Choroid plexus epithelial cell (primary cell): ENCODE data around the gene PGAP2.
"Not testable (repeated sequence)": the region's sequence is repeated elsewhere in the genome, so short reads cannot be mapped to it uniquely, and the experiment has no call there.

Experiments used
- DNase-seq: peaks from one replicate; pipeline ENCODE4 v3.0.0-alpha.2; 2010; ENCODE audit warnings: low read depth
- H3K4me3 ChIP-seq: 2 replicates; pipeline ENCODE4 v1.5.1; 2011; ENCODE audit warnings: low read depth, mild to moderate bottlenecking, control low read depth, low read length, moderate library complexity
- TF ChIP-seq, protein P1 (sequence below): conservative IDR thresholded peaks from 2 replicates; pipeline ENCODE4 v1.5.1; 2011; ENCODE audit warnings: low read depth, mild to moderate bottlenecking, control low read depth, inconsistent platforms, low read length, moderate library complexity

PGAP2 gene

DNA sequence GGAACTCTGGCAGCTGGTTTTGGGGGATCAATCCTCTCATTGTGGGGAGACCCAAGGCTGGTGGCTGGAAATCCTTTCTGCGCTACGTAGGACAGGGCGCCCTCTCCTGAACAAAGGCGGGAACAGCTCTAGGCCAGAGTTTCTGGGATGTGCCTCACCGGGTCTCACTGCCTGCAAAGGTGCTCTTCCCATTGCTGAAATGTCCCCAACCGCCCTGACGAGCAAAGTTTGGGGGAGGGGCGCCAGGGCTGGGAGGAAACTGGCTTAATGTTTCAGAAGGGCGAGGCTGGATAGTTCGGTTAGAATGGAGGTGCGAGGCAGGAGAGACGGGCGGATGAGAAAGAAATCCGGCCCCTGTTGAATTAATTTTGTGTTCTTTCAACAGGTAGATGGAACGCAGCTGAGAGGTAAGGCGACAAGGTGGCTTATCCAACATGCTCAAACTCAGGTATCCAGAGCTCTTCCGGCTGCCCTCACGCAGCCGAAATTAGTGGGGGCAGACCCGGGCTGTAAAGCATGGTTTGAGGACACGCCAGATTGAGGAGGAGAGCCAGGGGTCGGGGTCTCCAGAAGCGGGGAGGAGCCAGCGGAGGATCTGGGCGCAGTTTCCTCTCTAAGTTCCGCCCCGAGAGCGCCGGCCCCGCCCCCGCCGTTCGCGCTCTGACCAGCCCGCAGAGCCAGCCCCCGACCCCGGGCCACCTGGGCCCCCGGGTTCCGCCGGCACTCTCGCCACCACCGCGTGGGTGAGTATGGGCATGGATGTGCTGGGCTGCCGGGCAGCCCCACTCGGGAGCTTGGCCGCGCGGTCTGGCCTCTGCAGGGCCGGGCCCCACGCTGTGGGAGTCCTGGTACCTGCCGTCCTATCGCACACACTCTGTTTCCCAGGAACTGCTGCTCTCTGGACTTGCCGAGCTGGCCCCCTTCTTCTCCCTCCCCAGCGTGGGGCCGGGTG lies at the start of gene PGAP2:
TSS of gene PGAP2 (plus strand) at position 652 of the 952 bp plus-strand sequence. CDS start 2,700 bp downstream, outside the sequence.
- DNase-seq, result peak; percentile 66
- peak within 1 kb of the TSS; percentile 85 for H3K4me3 ChIP-seq
- TF ChIP-seq, protein P1, sequence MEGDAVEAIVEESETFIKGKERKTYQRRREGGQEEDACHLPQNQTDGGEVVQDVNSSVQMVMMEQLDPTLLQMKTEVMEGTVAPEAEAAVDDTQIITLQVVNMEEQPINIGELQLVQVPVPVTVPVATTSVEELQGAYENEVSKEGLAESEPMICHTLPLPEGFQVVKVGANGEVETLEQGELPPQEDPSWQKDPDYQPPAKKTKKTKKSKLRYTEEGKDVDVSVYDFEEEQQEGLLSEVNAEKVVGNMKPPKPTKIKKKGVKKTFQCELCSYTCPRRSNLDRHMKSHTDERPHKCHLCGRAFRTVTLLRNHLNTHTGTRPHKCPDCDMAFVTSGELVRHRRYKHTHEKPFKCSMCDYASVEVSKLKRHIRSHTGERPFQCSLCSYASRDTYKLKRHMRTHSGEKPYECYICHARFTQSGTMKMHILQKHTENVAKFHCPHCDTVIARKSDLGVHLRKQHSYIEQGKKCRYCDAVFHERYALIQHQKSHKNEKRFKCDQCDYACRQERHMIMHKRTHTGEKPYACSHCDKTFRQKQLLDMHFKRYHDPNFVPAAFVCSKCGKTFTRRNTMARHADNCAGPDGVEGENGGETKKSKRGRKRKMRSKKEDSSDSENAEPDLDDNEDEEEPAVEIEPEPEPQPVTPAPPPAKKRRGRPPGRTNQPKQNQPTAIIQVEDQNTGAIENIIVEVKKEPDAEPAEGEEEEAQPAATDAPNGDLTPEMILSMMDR, result peak; percentile 88

DNA sequence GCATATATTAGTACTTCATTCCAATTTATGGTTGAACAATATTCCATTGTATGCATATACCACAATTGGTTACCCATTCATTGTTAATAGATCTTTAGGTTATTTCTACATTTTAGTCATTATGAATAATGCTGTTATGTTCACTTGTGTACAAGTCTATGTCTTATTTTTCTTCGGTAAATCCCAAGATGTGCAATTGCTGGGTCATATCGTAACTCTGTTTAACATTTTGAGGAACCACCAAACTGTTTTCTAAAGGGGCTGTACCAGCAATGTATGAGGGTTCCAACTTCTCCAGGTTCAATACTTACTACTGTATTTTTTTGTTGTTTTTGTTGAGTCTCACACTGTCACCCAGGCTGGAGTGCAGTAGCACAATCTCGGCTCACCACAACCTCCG lies 44.1 kb upstream of the PGAP2 start:
- TF ChIP-seq, protein P1, result no peak
- no peak for DNase-seq
- no peak overlapping the region for H3K4me3 ChIP-seq

DNA sequence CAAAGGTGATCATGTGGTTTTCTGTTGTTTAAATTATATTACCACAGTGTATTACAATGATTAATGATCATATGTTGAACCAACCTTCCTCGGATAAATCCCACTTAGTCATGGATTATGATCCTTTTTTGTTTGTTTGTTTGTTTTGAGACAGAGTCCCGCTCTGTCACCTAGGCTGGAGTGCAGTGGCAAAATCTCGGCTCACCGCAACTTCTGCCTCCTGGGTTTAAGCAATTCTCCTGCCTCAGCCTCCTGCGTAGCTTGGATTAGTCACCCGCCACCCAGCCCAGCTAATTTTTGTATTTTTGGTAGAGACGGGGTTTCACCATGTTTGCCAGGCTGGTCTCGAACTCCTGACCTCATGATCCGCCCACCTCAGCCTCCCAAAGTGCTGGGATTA lies 41.5 kb upstream of the PGAP2 start:
- not testable (repeated sequence) for H3K4me3 ChIP-seq, DNase-seq

DNA sequence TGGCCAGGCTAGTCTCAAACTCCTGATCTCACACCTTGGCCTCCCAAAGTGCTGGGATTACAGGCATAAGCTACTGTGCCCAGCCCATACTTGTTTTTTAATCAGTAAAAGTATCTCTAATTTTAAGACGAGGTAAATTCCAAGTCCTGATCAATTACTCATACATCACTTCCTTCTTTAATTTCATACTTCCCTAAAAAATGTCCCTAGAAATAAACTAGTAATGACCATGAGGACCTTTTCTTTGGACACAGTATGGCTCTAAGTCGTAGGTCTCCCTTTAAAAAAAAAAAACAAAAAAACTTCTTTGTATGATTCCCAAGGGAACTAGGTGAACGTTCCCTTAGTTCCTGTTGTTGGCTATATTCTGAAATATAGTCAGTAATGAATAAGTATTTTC lies 40.8 kb upstream of the PGAP2 start:
- TF ChIP-seq, protein P1, result no peak
- DNase-seq, result no peak
- H3K4me3 ChIP-seq, result no peak overlapping the region

DNA sequence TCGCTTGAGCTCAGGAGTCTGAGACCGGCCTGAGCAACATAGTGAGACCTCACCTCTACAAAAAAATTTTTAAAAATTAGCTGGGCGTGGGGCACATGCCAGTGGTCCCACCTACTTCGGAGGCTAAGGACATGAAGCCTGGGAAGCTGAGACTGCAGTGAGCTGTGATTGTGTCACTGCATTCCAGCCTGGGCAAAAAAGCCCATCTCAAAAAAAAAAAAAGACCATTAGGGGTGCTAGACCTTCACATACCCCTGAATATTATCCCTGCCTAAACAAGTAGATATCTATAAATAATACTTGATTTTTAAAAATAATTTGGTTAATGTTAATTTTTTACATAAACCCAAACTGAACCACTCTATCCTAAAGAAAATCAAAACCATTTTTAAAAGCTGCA lies 35.2 kb upstream of the PGAP2 start:
- no peak overlapping the region for H3K4me3 ChIP-seq
- no peak for DNase-seq
- TF ChIP-seq, protein P1, result no peak

DNA sequence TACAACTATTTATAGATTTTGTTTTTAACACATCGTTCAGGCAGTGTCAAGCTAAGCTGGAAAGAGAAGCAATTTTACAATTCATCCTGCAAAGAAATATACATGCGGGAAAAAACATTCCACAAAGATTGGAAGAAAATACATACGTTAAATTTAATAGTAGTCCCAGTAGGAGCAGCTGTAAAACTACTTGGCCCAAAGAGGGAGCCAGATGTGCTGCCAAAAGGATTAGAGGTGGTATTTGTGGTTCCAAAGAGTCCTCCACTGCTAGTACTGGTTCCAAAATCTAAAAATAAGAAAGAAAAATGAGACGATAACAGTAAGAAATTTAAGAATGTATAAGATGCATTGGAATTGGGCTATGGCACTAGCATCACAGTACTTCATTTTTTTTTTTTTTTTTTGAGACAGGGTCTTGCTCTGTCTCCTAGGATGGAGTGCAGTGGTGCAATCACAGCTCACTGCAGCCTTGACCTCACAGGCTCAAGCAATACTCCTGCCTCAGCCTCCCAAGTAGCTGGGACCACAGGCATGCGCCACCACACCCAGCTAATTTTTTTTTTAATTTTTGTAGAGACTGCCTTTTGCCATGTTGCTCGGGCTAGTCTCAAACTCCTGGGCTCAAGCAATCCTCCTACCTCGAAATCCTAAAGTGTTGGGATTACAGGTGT lies 32.5 kb upstream of the PGAP2 start:
- no peak overlapping the region for H3K4me3 ChIP-seq
- DNase-seq, result no peak
- TF ChIP-seq, protein P1, result peak; percentile 18

DNA sequence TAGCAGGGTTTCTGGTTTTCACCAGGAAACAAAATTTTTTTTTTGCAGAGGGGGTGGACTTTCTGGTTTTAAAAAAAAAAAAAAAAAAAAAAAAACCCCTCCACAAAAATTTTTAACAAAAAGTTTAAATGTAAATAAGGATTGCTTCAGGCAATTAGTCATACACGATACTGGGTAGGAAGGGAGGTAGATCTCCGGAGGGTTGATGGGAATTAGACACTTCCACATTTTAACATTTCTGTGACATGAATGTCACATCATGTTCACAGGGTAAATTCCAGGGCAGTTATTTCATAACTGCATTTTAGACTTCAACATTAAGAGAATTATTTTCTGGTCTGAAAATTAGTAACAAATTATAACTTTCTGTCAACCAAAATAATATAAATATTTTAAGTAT lies 26.9 kb upstream of the PGAP2 start:
- TF ChIP-seq, protein P1, result no peak
- no peak overlapping the region for H3K4me3 ChIP-seq
- DNase-seq, result peak; percentile 47
